GM10847 (cell line): ENCODE measurements around the gene LENG9.

Experiments
- POLR2A ChIP-seq: IDR thresholded peaks from 2 replicates; pipeline ENCODE4 v1.6.1; 2011; ENCODE audit not compliant: insufficient read length; ENCODE audit errors: extremely low read depth

The LENG9 gene

GRCh38 chr19:54420383-54421168 is 43.0 kb downstream of the LENG9 start:
- no peak for TF ChIP-seq POLR2A

- TF ChIP-seq POLR2A = no peak
These were observed 43.6 kb downstream of the LENG9 start for GRCh38 chr19:54420068-54420382.

DNA sequence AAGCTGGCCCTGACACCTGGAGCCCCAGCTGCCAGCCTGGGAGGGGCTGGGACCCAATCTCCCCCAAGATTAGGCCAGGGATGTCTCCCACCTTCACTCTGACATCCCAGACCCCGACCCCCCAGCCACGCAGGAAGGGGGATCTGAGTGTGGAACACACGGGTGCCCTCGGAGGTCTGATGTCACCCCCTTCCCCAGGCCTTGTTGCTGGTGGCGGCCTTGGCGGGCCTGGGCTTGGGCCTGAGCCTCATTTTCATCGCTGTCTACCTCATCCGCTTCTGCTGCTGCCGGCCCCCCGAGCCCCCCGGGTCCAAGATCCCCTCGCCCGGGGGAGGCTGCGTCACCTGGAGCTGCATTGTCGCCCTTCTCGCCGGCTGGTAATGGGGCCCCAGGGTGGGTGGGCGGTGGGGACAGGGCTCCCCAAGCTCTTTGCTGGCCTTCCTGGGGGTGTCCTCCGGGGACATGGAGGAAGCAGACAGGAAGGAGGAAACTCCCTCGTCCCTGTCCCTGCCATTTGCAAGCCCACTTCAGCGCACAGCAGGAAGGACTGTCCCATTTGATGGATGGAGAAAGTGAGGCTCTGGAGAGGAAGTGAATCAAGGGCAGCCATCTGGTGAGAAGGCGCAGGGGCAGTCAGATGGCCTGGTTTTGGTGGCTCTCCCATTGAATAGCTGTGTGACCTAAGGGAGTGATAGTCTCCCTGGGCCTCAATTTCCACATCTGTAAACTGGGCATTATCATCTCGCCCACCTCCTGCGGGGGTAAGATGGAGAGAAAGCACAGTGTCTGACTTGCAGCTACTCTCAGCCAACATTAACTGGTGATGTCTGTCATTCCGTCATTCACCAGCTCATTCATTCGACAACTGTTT is 44.4 kb downstream of the LENG9 start:
- no peak for TF ChIP-seq POLR2A

DNA sequence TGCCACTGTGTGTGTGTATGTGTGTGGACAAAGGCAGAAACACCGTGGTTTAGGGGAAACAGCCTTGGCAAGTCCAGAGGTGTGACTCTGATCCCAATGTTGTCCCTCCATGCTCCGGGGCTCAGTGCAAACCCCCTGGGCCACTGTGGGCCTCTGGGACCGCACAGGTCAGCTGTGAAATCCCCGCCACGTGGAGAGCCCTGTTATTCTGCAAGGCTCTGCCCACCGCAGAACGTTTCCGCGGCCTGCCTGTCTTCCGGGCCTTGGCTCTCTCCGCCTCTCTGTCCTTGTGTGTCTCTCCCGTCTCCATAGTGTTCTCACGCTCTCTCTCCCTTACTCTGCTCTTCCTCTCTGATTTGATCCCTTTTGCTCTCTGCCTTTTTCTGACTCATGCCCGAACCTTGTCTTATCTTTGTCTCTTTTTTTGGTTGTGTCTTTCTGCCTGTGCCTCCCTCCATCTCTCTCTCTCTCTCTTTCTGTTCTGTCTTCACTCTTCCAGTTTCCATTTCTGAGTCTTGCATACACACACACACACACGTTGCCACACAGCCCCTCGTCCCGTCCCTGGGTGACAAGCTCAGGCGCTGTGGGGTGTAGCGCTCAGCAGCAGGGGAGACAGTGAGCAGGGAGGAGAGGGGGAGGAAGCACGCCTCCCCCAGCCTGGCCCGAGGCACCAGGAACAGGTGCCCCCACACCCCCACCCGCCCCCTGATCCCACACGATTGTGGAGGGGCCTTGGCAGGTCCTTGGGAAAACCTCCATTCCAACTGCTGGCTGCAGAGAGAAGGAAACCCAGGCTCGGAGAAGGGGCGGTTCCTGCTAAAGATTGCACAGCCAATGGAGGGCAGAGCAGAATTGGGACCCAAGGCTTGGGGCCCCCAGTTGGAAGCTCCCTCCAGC is 45.3 kb downstream of the LENG9 start:
- TF ChIP-seq POLR2A = no peak

DNA sequence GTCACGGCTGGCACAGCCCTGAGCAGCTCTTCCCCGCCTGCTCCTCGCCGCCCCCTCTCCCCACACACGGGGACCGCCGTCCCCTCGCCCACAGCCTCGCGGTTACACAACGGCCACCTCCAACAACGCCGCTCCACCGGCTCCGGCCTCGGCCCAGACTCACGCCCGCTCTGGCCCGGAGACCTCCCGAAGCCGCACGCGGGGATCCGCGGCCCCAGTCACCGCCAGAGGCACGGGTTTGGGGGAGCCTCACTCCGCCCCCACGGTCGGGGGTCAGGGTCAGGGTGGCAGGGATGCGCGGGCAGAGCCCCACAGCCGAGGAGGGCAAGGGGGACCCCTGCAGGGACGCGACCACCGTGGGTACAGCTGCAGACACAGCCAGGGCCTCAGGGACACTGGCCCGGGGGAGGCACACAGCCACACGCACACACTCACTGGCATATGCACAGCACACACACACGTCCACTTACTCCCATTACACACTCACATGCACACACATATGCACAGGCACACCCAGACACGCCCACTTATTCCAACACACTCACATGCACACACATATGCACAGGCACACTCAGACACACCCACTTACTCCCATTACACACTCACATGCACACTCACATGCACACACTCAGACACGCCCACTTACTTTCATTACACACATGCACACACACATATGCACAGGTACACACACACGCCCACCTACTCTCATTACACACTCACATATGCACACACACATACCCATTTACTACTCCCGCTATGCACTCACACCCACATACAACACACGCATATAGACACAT is 46.7 kb downstream of the LENG9 start:
- TF ChIP-seq POLR2A = no peak

- no peak for TF ChIP-seq POLR2A
These were observed 47.5 kb downstream of the LENG9 start for GRCh38 chr19:54415901-54416673.

DNA sequence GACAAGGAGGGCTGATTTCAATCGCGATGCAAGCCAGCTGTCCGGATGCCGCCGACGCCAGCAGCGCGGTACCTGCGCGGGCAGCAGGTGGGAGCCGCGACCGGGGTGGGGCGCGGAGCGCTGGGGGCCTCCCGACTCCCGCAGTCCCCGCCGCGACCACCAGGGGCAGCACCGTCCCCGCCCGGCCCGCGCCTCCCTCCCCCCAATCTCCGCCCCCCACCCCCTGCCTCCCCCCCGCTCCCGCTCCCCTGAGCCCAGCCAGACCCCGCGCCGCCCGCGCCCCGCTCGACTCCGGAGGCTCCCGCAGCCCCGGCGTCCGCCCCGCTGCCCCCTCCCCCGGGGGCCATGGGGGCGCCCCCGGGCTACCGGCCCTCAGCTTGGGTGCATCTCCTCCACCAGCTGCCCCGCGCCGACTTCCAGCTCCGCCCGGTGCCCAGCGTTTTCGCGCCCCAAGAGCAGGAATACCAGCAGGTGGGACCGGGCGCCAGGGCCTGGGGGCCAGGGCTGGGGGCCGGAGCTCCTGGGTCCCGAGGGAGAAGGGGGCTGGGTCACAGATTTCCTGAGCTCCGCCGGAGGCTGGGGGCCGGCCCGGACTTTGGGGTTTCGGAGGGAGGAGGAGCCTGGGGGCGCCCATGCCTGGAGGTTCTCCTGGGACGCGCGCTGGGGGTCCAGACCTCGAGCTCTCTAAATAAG is 48.2 kb downstream of the LENG9 start, which contains the start of gene TTYH1:
TTYH1 (plus strand) TSS at position 257 of the 693 bp plus-strand sequence; CDS start at position 346, 89 bp downstream.
- TF ChIP-seq POLR2A = no peak

GRCh38 chr19:54414156-54414555 is 49.4 kb downstream of the LENG9 start:
- TF ChIP-seq POLR2A = no peak

DNA sequence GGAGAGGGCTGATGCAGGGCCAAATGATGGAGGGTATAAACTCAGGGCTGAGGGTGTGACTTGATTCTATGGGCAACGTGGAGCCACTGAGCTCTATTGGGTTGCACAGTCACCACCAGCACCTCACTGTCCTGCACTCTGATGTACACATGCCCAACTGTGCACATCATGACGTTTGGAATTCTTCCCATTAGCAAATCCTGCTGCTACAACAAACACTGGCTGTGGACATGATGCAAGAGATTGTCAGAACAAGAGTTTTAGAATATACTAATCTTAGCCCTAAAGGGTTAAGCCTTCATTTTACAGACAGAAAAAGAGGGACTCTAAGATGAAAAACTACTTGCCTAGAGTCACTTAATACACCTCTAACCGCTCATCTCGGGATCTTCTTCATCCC is 50.7 kb downstream of the LENG9 start:
- no peak for TF ChIP-seq POLR2A
